ENCODE data around the gene RRP36.

DNA sequence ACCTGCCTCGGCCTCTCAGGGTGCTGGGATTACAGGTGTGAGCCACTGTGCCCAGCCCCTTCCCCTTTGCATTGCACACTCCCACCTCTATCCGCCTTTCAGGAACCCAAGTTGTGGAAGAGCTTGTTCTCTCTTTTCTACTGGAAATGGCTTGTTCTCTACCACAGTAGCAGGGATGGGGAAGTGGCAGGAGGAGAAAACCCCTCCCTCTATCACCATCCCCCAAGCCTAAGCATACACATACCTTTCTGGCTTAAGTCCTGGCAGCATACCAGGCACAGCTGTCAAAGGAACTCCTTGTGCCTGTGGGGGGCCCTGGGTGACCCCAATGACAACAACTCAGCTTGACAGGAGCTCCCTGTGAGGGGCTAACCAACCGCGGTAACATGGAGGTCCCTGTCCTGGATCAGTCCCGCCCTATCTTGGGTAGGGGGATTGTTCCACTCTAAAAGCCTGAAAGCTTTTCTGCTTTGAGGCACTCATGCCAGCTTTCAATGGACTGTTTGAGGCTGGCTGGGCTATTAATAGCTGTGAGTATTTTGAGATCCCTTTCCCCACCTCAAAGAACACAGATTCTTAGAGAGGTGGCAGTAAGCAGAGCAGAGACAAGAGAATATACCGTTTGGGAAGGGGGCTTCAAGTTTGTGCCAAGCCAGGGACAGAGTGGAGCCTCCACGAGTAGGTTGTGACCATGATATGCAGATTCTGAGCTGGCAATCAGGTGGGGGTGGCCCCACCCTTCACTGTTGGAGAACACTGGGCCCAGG lies 5.1 kb upstream of the RRP36 start:
- no peak for TF ChIP-seq GATA2 (IDR thresholded peaks at IDR 0.05; ENCODE audit: low read depth, low read length)
- TF ChIP-seq GATA3 (IDR thresholded peaks at IDR 0.05; ENCODE audit: low read depth, low read length): no peak
